Measurements from ENCODE around the gene PRAMEF11. TPM values are rescaled to one million over a fixed set of nuclear protein-coding genes. Genes with fewer than 3 reads are reported as not detected.

PRAMEF11 gene
- total and polyA plus RNA-seq, 2 of the 8 experiments (the other 6 are each of a cell fraction or from before 2014, with no cell fraction given), result not detected

GRCh38 chr1:12774801-12775345 lies 56.3 kb downstream of the PRAMEF11 start:
- Histone ChIP-seq H3K36me3 (ENCODE audit: control insufficient read depth in 2 of 4, insufficient read depth in 4 of 4, low read length in 3 of 4) (no peaks in the 10 kb centered on the region; a peak in 1 of 8 replicates), H3K23me2 (ENCODE audit: low read depth, low read length) (no peaks in the 10 kb centered on the region), H3K4me3 (ENCODE audit: extremely low read depth in 1 of 4, insufficient read depth in 2 of 4, low read depth in 3 of 4, low read length in 4 of 4) (no peak overlapping the region), H2BK5ac (ENCODE audit: low read depth, low read length) (no peak overlapping the region), H3K18ac (ENCODE audit: extremely low read depth, low read length) (no peak overlapping the region), H2AK5ac (ENCODE audit: low read depth, low read length) (no peak overlapping the region), H4K91ac (replicated peaks; ENCODE audit: insufficient read length, low read length) (no peak overlapping the region), H3K79me1 (ENCODE audit: low read depth, low read length) (no peaks in the 10 kb centered on the region), H4K20me1 (replicated peaks in 1 of 2; ENCODE audit: control insufficient read depth in 1 of 2, insufficient read depth in 2 of 2, low read length in 2 of 2) (no peaks in the 10 kb centered on the region), H3K23ac (ENCODE audit: insufficient read length) (no peak overlapping the region), H3K9ac (replicated peaks in 1 of 4; ENCODE audit: extremely low read depth in 1 of 4, low read depth in 3 of 4, low read length in 3 of 4) (no peak overlapping the region), H3K27ac (ENCODE audit: low read depth, low read length) (no peak overlapping the region), H2BK15ac (ENCODE audit: low read length) (no peak overlapping the region), H4K5ac (ENCODE audit: insufficient read length, low read depth, low read length) (no peak overlapping the region), H4K8ac (ENCODE audit: extremely low read depth, insufficient read depth, low read length) (no peak overlapping the region), H3K56ac (replicated peaks; ENCODE audit: insufficient read length, low read depth, low read length) (no peak overlapping the region), H3K4me2 (ENCODE audit: insufficient read depth in 1 of 2, low read depth in 2 of 2, low read length in 2 of 2) (no peak overlapping the region), H2AFZ (ENCODE audit: low read length) (no peak overlapping the region), H3K27me3 (replicated peaks in 1 of 4; ENCODE audit: control insufficient read depth in 3 of 4, extremely low read depth in 1 of 4, insufficient read depth in 3 of 4, low read length in 3 of 4) (no peaks in the 10 kb centered on the region), H3K9me3 (ENCODE audit: insufficient read depth in 2 of 2, low read depth in 1 of 2, low read length in 1 of 2) (no peaks in the 10 kb centered on the region), H3K79me2 (ENCODE audit: control insufficient read depth in 1 of 2, insufficient read depth in 2 of 2, low read length in 2 of 2) (no peaks in the 10 kb centered on the region), H2BK20ac (ENCODE audit: low read length) (no peak overlapping the region), H3K14ac (ENCODE audit: insufficient read length) (no peak overlapping the region), H2BK120ac (replicated peaks; ENCODE audit: low read depth, low read length) (no peak overlapping the region), H2BK12ac (ENCODE audit: low read depth, low read length) (no peak overlapping the region), H3K4me1 (replicated peaks in 1 of 4; ENCODE audit: control insufficient read depth in 3 of 4, insufficient read depth in 4 of 4, low read length in 3 of 4) (no peaks in the 10 kb centered on the region), H3K4ac (replicated peaks; ENCODE audit: insufficient read length, low read depth, low read length) (no peak overlapping the region)
- WGBS, 2 experiments (ENCODE audit: extremely low coverage in 1 of 2, insufficient coverage in 1 of 2, insufficient read length in 1 of 2, insufficient replicate concordance in 2 of 2, low coverage in 1 of 2, low lambda C conversion rate in 2 of 2, missing lambda C conversion rate in 1 of 2), result 83% methylated on average over 5 of the region's 5 CpGs; no CpG with 5 or more reads in 1 of the 2 experiments
- ChIA-PET POLR2A (ENCODE audit: partially characterized antibody) (no interaction called here), CTCF (ENCODE audit: partially characterized antibody) (interaction anchor here (1.0 to 1.8 kb wide), 4 partner anchors 9 to 116 kb away, joined by 3 to 5 read pairs (median 4); no protein-coding TSS in a partner anchor)
- DNase-seq (ENCODE audit: low read depth in 1 of 2, low spot score in 2 of 2), result no peak
- FAIRE-seq, result no peak
- TF ChIP-seq SP2 (IDR thresholded peaks at IDR 0.05; ENCODE audit: low read length) (no peak), SAP30 (IDR thresholded peaks at IDR 0.05; ENCODE audit: insufficient read depth, insufficient replicate concordance, low read length) (no peak), MAX (IDR thresholded peaks at IDR 0.05) (no peak), ATF3 (IDR thresholded peaks at IDR 0.05; ENCODE audit: insufficient read depth, low read depth, low read length) (no peak), BACH1 (IDR thresholded peaks at IDR 0.05; ENCODE audit: low read length) (no peak), FOSL1 (IDR thresholded peaks at IDR 0.05; ENCODE audit: insufficient read depth, low read depth, low read length) (no peak), ATF2 (IDR thresholded peaks at IDR 0.05; ENCODE audit: low read length) (no peak)
